ENCODE data around the gene NOB1.

- TF ChIP-seq CTCF (conservative IDR thresholded peaks at IDR 0.05; ENCODE audit: low read length), result no peak
- no peak for TF ChIP-seq EZH2phosphoT487 (IDR thresholded peaks at IDR 0.05; ENCODE audit: borderline replicate concordance)
Measured at GRCh38 chr16:69718111-69718764, 36.5 kb downstream of the NOB1 start.
